K562 (cell line): ENCODE results near the gene GFI1. TPM values are rescaled to one million over a fixed set of nuclear protein-coding genes. Genes with fewer than 3 reads are reported as not detected.

Experiments used
- CHAMP1 ChIP-seq: fragments of 450-650 bp; IDR thresholded peaks from 2 replicates; pipeline ENCODE4 v1.6.1; 2016; ENCODE audit warnings: mild to moderate bottlenecking
- E2F4 ChIP-seq: sonication (generic); formaldehyde crosslinking; IDR thresholded peaks from 2 replicates; pipeline ENCODE4 v1.8.0; 2022; ENCODE audit warnings: mild to moderate bottlenecking, low read depth, missing genetic modification reagents
- ERF ChIP-seq: fragments of 450-650 bp; formaldehyde crosslinking; IDR thresholded peaks from 2 replicates; pipeline ENCODE4 v1.4.0; 2020; ENCODE audit warnings: mild to moderate bottlenecking, mixed read lengths
- GATAD2B ChIP-seq: fragments of 450-650 bp; IDR thresholded peaks from 2 replicates; pipeline ENCODE4 v1.6.1; 2017; ENCODE audit warnings: mild to moderate bottlenecking, borderline replicate concordance
- HINFP ChIP-seq: fragments of 450-650 bp; conservative IDR thresholded peaks from 2 replicates; pipeline ENCODE4 v1.6.1; 2016; ENCODE audit warnings: missing genetic modification characterization, low read depth, mild to moderate bottlenecking, control low read depth, missing compliant biosample characterization
- JUND ChIP-seq, 2 experiments: IDR thresholded peaks; 2 replicates in 1 of 2; 3 replicates in 1 of 2; pipeline ENCODE4 v1.6.1; 2011; ENCODE audit warnings: borderline replicate concordance in 2 of 2, low read depth in 2 of 2, low read length in 2 of 2, improper control_type of control experiment in 1 of 2, missing biosample characterization in 1 of 2, missing genetic modification characterization in 1 of 2, missing genetic modification reagents in 1 of 2
- NFIX ChIP-seq: fragments of 250-450 bp; sonication (Bioruptor Pico); IDR thresholded peaks from 2 replicates; pipeline ENCODE4 v1.4.0; 2020; ENCODE audit warnings: low read depth, mild to moderate bottlenecking, moderate library complexity
- PTRF ChIP-seq: fragments of 450-650 bp; IDR thresholded peaks from 2 replicates; pipeline ENCODE4 v1.6.1; 2016; ENCODE audit warnings: mild to moderate bottlenecking, missing genetic modification characterization, missing compliant biosample characterization
- SOX6 ChIP-seq: fragments of 450-650 bp; IDR thresholded peaks from 2 replicates; pipeline ENCODE4 v1.6.1; 2014; ENCODE audit warnings: mild to moderate bottlenecking
- SUPT5H ChIP-seq: fragments of 450-650 bp; IDR thresholded peaks from 2 replicates; pipeline ENCODE4 v1.6.1; 2016
- TAF7 ChIP-seq: fragments of 450-650 bp; IDR thresholded peaks from 2 replicates; pipeline ENCODE4 v1.6.1; 2016; ENCODE audit warnings: missing genetic modification characterization, missing compliant biosample characterization
- TBL1XR1 ChIP-seq, 2 experiments: IDR thresholded peaks; 2 replicates each; pipeline ENCODE4 v1.6.1; 2012; ENCODE audit warnings: improper control_type of control experiment in 2 of 2, low read length in 2 of 2, mild to moderate bottlenecking in 1 of 2
- U2AF1 ChIP-seq: fragments of 200-400 bp; formaldehyde crosslinking; optimal IDR thresholded peaks from 2 replicates; pipeline ENCODE3; 2017; ENCODE audit warnings: mild to moderate bottlenecking, low read depth, low read length, moderate library complexity
- USF2 ChIP-seq: sonication (generic); formaldehyde crosslinking; IDR thresholded peaks from 2 replicates; pipeline ENCODE4 v1.5.0; 2020; ENCODE audit warnings: missing genetic modification reagents
- ZNF175 ChIP-seq: fragments of 200-800 bp; sonication (Bioruptor generic); IDR thresholded peaks from 2 replicates; pipeline ENCODE4 v1.6.1; 2016; ENCODE audit warnings: low read depth, mild to moderate bottlenecking, missing genetic modification characterization, missing compliant biosample characterization
- ZNF23 ChIP-seq: fragments of 250-450 bp; sonication (Bioruptor Pico); IDR thresholded peaks from 2 replicates; pipeline ENCODE4 v1.4.0; 2020; ENCODE audit warnings: mild to moderate bottlenecking
- ZNF3 ChIP-seq: fragments of 250-450 bp; sonication (Bioruptor Pico); IDR thresholded peaks from 2 replicates; pipeline ENCODE4 v1.5.0; 2021; ENCODE audit warnings: mild to moderate bottlenecking, moderate library complexity
- ZNF395 ChIP-seq: fragments of 200-800 bp; sonication (Bioruptor generic); IDR thresholded peaks from 2 replicates; pipeline ENCODE4 v1.6.1; 2017; ENCODE audit warnings: missing genetic modification characterization, missing compliant biosample characterization
- ZNF780A ChIP-seq: fragments of 250-450 bp; sonication (Bioruptor Pico); IDR thresholded peaks from 2 replicates; pipeline ENCODE4 v1.5.0; 2021; ENCODE audit warnings: mild to moderate bottlenecking
- polyA plus RNA-seq, 8 experiments: library from polyadenylated mRNA; depleted of rRNA in 4 of 8; stranded (reverse) in 5 of 8; unstranded in 3 of 8; fragments of >200 nt; fragmentation: Nextera tagmentation in 2 of 8; fragmentation: Illumina TruSeq in 1 of 8; extraction: Ambion mirVana in 2 of 8; extraction: Trizol in 1 of 8; gene quantifications; 2 replicates each; pipeline versions ENCODE4 v1.2.1 to v1.2.3, GENCODE V29; 2011 to 2014; ENCODE audit warnings: inconsistent platforms in 1 of 8, missing spikeins in 1 of 8
- total RNA-seq, 7 experiments: library from RNA; depleted of rRNA in 6 of 7; stranded (reverse); fragments of >200 nt in 6 of 7; fragmentation: Illumina TruSeq in 2 of 7; extraction: Trizol in 2 of 7; gene quantifications; 2 replicates each; pipeline versions ENCODE4 v1.2.1 to v1.2.3, GENCODE V29; 2011 to 2021; ENCODE audit warnings: low replicate concordance in 1 of 7
- TF ChIP-seq, protein P1 (sequence below): conservative IDR thresholded peaks from 2 replicates; pipeline ENCODE4 v1.6.1; 2011; ENCODE audit warnings: low read depth, mild to moderate bottlenecking, low read length; ENCODE audit not compliant: control insufficient read depth

The GFI1 gene
- total and polyA plus RNA-seq, 9 of the 15 experiments (the other 6 are each of a cell fraction or from before 2014, with no cell fraction given): 0.07 to 0.93 (median 0.46) TPM

- TF ChIP-seq HINFP (tag) (no peak), ZNF175 (CRISPR knock-in tag) (0 out of 2 replicates have a peak, but pooled peaks have one; percentile 42), SUPT5H (no peak), TAF7 (0 out of 2 replicates have a peak, but pooled peaks have one; percentile 5), PTRF (no peak), CHAMP1 (no peak), ZNF23 (CRISPR knock-in tag) (no peak), U2AF1 (no peak), E2F4 (CRISPR knock-in tag) (no peak), ZNF3 (CRISPR knock-in tag) (no peak), USF2 (CRISPR knock-in tag) (no peak), JUND (IDR thresholded peaks at IDR 0.05; ENCODE audit: borderline replicate concordance, low read depth, low read length) (no peak), JUND (tag; IDR thresholded peaks at IDR 0.05; ENCODE audit: borderline replicate concordance, low read depth, low read length) (no peak), GATAD2B (no peak), NFIX (no peak), ERF (no peak), ZNF780A (CRISPR knock-in tag) (no peak), SOX6 (peak; percentile 58; the same call in 1 of the 2 replicates), TBL1XR1 (IDR thresholded peaks at IDR 0.05; ENCODE audit: low read length in 2 of 2) (no peak), ZNF395 (CRISPR knock-in tag) (no peak)
- TF ChIP-seq, protein P1, sequence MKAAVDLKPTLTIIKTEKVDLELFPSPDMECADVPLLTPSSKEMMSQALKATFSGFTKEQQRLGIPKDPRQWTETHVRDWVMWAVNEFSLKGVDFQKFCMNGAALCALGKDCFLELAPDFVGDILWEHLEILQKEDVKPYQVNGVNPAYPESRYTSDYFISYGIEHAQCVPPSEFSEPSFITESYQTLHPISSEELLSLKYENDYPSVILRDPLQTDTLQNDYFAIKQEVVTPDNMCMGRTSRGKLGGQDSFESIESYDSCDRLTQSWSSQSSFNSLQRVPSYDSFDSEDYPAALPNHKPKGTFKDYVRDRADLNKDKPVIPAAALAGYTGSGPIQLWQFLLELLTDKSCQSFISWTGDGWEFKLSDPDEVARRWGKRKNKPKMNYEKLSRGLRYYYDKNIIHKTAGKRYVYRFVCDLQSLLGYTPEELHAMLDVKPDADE: no peak
Observed at GRCh38 chr1:92459871-92460320, 26.8 kb downstream of the GFI1 start (continued).
